Erythroblast (primary cell): ENCODE results near the gene GCK.

Experiments used
- GATA1 ChIP-seq: IDR thresholded peaks from 2 replicates; pipeline ENCODE4 v1.6.1; 2011; ENCODE audit warnings: low read depth, mild to moderate bottlenecking, control low read depth, low read length, moderate library complexity
- POLR2A ChIP-seq: IDR thresholded peaks from 2 replicates; pipeline ENCODE4 v1.6.1; 2011; ENCODE audit warnings: mild to moderate bottlenecking, low read length

- TF ChIP-seq POLR2A (no peak), GATA1 (no peak)
Measured at GRCh38 chr7:44105832-44106231, 83.4 kb downstream of the GCK start.
